SIG-M5 treated with dmso at 0.1 percent for 504 hours (cell line): Measurements from ENCODE around the gene STAT6.

Experiments used
- DNase-seq: peaks from one replicate; lab custom pipeline; 2025; ENCODE audit not compliant: unreplicated experiment; lab: John Stamatoyannopoulos, UW

STAT6 gene

DNA sequence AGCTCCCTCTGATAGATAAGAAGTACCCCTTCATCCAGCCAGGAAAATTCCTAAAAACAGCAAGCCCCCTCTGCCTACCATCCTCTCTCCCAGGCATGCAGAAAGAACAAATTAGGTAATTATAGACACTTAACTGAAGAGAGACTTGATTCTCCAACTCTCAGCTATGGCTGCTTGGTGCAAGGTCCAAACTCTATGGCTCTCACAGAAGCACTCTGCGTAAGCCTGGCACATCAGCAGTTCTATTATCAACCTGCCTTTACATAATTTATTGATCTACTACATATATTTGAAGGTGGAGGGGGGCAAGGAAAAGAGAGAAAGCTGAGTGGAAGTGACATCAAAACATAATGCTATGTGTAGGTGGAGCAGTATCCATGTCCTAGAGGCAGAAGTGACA, 60.2 kb downstream of the STAT6 start:
- DNase-seq, result no peak

DNA sequence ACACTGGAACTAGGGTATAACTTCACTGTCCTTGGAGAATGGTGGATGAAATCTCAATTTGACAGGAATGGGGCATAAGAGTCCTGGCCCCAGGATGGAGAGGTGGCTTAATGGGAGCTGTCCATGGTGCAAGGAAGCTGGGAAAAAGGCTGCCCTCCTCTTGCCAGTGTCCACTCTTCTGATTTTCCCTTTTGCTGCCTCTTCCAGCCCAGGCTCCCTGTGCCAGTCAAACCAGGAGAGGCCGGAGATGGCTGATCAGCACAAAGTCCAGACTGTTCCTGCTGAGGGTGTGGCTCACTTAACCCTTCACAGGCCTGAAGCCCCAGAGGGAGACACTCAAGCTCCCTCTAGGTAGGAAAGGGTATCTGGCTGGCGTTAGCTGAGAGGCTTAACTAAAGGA, 61.3 kb downstream of the STAT6 start, which contains the start of gene MYO1A:
Gene MYO1A (minus strand): TSS at position 240 of the 400 bp plus-strand sequence. CDS start 1,806 bp downstream, outside the sequence.
- no peak for DNase-seq

DNA sequence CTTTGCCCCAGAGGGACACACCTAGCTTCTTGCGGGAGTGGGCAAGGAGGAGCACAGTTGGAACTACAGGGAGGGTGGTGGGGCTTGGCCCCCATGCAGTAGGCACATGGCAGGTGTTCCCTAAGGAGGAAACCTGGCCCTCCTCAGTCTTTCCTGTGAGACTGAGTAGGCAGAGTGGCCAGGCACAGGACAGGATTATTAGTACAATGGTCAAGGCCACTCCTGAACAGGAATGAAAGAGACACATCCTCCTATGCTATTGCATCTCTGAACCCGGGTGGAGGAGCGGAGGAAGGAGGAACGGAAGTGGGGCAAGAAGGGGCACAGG, 62.1 kb downstream of the STAT6 start:
- no peak for DNase-seq

DNA sequence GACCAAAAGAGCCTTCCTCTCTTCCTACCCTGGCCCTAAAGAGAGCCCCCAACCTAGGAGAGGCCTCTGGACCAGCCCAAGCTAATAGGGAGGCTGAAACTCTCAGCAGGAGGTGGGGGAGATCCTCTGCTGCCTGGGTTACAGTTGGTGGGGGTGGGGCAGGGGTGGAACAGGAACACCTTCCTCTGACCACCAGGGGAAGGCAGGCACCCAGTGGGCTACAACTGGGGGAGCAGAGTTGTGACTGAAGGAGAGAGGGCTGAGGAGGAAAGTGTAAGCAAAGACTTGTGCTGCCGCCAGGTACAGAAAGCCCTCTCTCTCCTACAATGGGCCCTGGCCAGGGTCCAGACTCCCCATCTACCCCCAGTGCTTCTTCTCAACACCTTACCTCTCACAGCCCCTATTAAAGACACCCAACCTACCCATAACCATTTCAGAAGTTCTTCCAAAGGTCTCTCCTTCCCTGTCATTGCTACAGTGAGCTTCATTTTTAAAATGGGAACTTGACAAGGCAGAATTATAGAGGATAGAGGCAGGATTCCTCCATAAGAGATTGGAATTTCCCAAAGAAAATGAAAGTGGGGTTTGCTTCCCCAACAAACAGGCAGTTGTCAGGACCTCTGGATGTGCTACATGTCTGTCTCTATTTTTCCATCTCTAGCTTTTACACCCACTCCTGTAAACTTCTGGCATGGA, 62.6 kb downstream of the STAT6 start:
- DNase-seq, result no peak

DNA sequence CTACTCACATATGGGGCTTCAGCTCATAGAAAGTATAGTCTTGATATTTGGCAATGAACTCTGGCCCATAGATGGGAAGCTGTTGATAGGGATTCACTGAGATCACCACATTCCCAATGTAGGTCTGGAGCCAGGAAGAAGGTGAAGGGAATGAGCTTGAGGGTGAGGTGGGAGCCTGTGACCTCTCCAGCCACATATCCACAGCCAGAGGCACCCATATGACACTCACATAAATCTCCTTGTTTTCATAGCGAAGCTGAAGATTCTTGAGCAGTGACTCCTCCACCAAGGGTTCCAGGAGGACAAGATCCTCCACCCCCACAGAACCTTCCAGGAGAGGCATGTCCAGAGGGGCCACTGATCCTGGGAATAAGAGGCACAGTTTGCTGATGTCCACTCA, 63.2 kb downstream of the STAT6 start:
- DNase-seq, result no peak

DNA sequence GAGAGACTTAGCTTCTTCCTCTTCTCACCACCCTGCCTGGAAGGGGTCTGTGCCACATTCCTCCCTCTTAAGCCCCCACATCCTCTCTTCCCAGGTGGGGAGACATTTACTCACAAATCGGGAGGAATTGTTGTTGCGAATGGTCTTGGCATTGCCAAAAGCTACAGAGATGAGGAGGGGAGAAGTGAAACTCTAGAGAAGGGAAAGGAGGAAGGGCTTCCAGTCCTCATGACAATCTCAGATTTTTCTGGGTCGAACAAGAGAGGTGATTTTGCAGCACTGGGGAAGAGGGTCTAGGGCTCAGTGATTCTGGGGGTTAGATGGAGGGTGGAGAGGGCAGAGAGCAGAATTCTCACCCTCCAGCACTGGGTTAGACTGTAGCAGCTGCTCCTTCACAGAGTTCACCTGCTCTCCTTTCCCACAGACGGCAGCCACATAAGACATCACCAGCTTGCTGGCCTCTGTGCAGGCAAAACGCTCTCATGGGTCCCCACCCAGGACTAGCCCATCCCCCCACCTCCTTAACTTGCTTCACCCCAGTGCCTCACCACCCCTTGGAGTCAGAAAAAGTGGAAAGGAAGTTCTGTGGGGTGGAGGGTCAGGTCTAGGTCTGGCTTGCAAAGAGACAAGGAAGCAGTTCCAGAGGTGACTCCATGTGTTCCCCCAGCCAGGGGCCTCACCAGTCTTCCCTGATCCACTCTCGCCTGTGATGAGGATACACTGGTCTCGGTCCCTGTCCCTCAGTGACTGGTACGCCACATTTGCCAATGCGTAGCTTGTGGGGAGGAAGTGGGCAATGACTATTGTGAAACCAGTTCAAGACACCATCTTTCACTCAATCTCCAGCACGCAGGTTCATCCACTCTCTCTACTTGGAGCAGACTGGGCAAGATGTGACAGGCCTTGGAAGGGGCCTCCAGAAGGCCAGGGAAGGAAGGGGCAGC, 63.9 kb downstream of the STAT6 start:
- DNase-seq, result peak; percentile 89

DNA sequence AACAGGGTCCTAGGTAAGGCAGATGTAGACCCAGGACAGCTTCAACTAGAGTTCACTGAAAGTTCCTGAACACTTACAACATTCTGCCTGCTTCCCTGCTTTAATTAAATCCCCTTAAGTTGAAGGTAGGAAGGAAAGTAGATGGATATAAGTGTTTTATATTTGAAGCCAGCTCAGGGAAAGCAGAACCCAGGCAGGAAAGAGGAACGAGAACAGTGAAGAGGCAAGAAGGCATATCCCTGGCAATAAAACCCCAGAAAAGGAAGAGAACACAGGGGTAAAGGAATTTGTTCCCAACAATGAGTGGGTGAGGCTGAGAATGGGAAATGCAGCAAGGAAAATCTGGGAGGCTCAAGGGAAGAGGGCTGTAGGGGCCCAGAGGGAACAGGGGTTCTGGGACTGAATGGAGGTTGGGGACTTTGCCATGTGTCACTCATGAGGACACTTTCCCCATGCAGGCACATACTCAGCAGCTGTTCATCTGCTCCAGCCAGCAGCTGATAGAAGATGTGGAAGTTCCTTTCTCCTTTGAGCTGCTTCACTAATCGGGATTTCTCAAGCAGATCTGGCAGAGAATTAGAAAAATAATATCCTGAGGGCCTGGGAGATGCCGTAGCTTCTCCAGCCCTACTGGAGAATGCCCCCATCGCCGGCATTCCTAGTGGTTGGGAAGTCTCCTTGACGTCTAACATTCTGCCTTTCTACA, 64.9 kb downstream of the STAT6 start:
- DNase-seq, result no peak
